Activated T-cell treated with anti-CD3 and anti-CD28 coated beads, Interleukin-2, amount 50 U/mL, for 72 hours (primary cell): Measurements from ENCODE around the gene PRKCA. TPM values are rescaled to one million over a fixed set of nuclear protein-coding genes. Genes with fewer than 3 reads are reported as not detected.
"Not testable (repeated sequence)": the region's sequence is repeated elsewhere in the genome, so short reads cannot be mapped to it uniquely, and the experiment has no call there.

Experiments used
- ATAC-seq, 2 donors: fragments of 150-1000 bp; cut with Tn5 transposase; replicated peaks in 1 of 2; 2 replicates each; pipeline ENCODE4 v1.10.0; 2021; ENCODE audit warnings: moderate library complexity in 2 of 2, mild to moderate bottlenecking in 1 of 2
- DNase-seq, 2 donors: peaks; one replicate each; pipeline ENCODE4 v3.0.0; 2021 to 2022; ENCODE audit warnings: mixed read lengths in 1 of 2
- H3K27ac Mint-ChIP-seq: one replicate; pipeline ENCODE4 v1.8.0; 2022; ENCODE audit warnings: mild to moderate bottlenecking, moderate library complexity, mixed read lengths
- H3K27me3 Mint-ChIP-seq: one replicate; pipeline ENCODE4 v1.8.0; 2022; ENCODE audit warnings: low read depth, mixed read lengths
- H3K36me3 Mint-ChIP-seq, 2 donors: one replicate each; pipeline ENCODE4 v1.8.0; 2022; ENCODE audit warnings: mixed read lengths in 2 of 2, mild to moderate bottlenecking in 1 of 2; ENCODE audit not compliant: insufficient read depth in 2 of 2
- H3K4me1 Mint-ChIP-seq: one replicate; pipeline ENCODE4 v1.8.0; 2022; ENCODE audit warnings: low read depth, mixed read lengths
- H3K4me3 Mint-ChIP-seq, 2 donors: one replicate each; pipeline ENCODE4 v1.8.0; 2022; ENCODE audit warnings: mild to moderate bottlenecking in 2 of 2, mixed read lengths in 2 of 2, moderate library complexity in 2 of 2
- H3K9me3 Mint-ChIP-seq, 2 donors: one replicate each; pipeline ENCODE4 v1.8.0; 2022; ENCODE audit warnings: mixed read lengths in 2 of 2
- total RNA-seq, 2 donors: library from RNA; stranded (reverse); gene quantifications; one replicate each; pipeline ENCODE4 v1.2.3, GENCODE V29; 2022

PRKCA gene
- total RNA-seq, 2 donors from 2014 or later = 126 to 138 TPM

DNA sequence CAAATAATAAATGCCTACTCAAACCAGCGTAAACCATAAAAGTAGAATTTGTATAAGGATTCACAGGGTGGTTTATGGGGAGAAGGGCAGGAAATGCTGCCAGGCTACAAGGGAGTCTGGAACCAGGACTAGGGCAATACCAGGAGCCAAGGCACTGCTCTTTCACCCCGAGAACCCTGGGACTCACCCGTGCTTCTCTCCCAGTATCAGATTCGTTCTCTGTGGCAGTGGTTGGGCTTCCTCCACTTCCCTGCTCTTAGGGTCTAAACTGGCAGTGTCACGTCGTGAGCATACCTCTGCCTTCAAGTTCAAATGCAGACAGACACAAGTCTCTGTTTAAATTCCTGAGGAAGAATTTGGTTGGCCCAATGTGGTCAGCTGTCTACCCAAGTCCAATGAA is 49.3 kb downstream of the PRKCA start:
- Mint-ChIP-seq H3K36me3 (peaks cover 2 to 4% of the 10 kb centered on the region in 2 donors), H3K27ac (no peak overlapping the region), H3K9me3 (no peaks in the 10 kb centered on the region), H3K27me3 (no peaks in the 10 kb centered on the region), H3K4me1 (peaks cover 90% of the 10 kb centered on the region), H3K4me3 (no peak overlapping the region)
- DNase-seq = no peak
- no peak for ATAC-seq

GRCh38 chr17:66353937-66354401 is 51.6 kb downstream of the PRKCA start:
- Mint-ChIP-seq H3K36me3 (peaks cover 2 to 4% of the 10 kb centered on the region in 2 donors), H3K4me3 (peak overlapping the region in 1 of 2 donors; percentile 21), H3K9me3 (no peaks in the 10 kb centered on the region), H3K27ac (no peak overlapping the region), H3K27me3 (no peaks in the 10 kb centered on the region), H3K4me1 (peaks cover 83% of the 10 kb centered on the region)
- ATAC-seq = no peak
- no peak for DNase-seq

DNA sequence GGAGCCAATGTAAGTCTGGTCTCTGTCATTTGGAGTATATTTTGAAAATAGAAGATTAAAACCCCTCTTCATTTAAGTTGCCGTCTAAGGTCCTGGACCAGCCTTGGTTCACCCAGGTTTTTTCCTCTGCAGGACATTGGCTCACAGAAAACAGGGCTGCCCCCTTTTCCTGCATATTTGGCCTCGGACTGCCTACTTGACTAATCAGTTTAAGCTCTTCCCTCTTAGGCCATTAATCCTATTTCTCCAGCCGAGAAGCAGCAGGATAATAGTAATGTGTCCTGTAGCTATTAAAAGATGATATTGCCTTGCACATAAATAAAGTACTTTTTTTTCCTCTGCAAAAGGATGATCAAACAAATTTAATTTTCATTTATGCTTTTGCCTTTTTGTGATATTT is 52.1 kb downstream of the PRKCA start:
- Mint-ChIP-seq H3K27me3 (no peaks in the 10 kb centered on the region), H3K36me3 (peaks cover 2 to 4% of the 10 kb centered on the region in 2 donors), H3K4me3 (no peak overlapping the region), H3K27ac (no peak overlapping the region), H3K4me1 (peaks cover 78% of the 10 kb centered on the region), H3K9me3 (no peaks in the 10 kb centered on the region)
- no peak for ATAC-seq
- no peak for DNase-seq

GRCh38 chr17:66354981-66355380 is 52.6 kb downstream of the PRKCA start:
- Mint-ChIP-seq H3K27ac (no peak overlapping the region), H3K9me3 (no peaks in the 10 kb centered on the region), H3K4me1 (peaks cover 74% of the 10 kb centered on the region), H3K4me3 (no peak overlapping the region), H3K36me3 (peaks cover 2 to 4% of the 10 kb centered on the region in 2 donors), H3K27me3 (no peaks in the 10 kb centered on the region)
- DNase-seq (no peak), ATAC-seq (no peak)

DNA sequence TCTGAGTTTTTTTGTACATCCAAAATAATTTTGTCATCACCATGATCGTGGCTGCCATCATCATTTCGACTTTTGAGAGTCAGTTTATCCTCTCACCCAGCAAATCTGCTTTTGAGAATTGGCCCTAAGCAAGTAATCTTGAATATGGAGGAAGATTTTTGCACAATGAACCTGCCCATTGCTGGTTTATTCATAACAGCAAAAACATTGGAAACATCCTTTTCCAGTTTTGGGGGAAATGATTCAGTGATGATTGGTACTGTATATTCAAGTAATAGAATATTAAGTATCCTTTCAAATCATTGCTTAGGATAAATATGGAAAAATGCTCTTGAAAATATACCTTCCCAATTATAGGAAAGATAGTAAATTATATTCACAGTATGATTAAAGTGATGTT is 53.1 kb downstream of the PRKCA start:
- no peaks in the 10 kb centered on the region for H3K9me3 Mint-ChIP-seq
- H3K27me3 Mint-ChIP-seq = no peaks in the 10 kb centered on the region
- H3K4me1 Mint-ChIP-seq = peaks cover 75% of the 10 kb centered on the region
- H3K27ac Mint-ChIP-seq = no peak overlapping the region
- DNase-seq (no peak), ATAC-seq (no peak)
- H3K4me3 Mint-ChIP-seq = no peak overlapping the region
- peaks cover 2 to 4% of the 10 kb centered on the region in 2 donors for H3K36me3 Mint-ChIP-seq

GRCh38 chr17:66357037-66357436 is 54.6 kb downstream of the PRKCA start:
- H3K9me3 Mint-ChIP-seq = no peaks in the 10 kb centered on the region
- DNase-seq = no peak
- H3K4me1 Mint-ChIP-seq = peaks cover 75% of the 10 kb centered on the region
- H3K36me3 Mint-ChIP-seq = peaks cover 2 to 4% of the 10 kb centered on the region in 2 donors
- no peak overlapping the region for H3K27ac Mint-ChIP-seq
- no peaks in the 10 kb centered on the region for H3K27me3 Mint-ChIP-seq
- no peak overlapping the region for H3K4me3 Mint-ChIP-seq
- peak in 1 of 2 donors; percentile 56 for ATAC-seq

DNA sequence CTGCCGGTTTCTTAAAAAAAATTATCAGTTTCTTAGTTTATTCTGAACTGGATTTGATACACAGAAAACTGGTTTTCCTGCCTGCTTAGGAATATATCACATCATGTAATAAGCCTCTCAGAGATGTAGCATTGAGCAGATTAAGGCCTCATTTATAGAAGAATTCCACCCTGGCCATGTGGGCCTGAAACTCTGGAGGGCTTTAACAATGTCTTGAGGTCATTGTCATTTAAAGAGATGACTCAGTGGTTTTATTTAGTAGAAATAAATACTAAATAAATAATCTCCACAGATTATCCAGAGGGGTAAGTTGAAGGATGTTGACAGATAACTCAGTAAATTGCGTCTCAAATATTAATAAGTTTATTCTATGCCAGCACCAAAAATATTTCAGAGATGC is 56.9 kb downstream of the PRKCA start:
- H3K27me3 Mint-ChIP-seq = no peaks in the 10 kb centered on the region
- no peak for ATAC-seq
- no peak overlapping the region for H3K27ac Mint-ChIP-seq
- H3K4me3 Mint-ChIP-seq = no peak overlapping the region
- H3K9me3 Mint-ChIP-seq = no peaks in the 10 kb centered on the region
- peaks cover 71% of the 10 kb centered on the region for H3K4me1 Mint-ChIP-seq
- no peak for DNase-seq
- no peaks in the 10 kb centered on the region for H3K36me3 Mint-ChIP-seq

- peak; percentile 43 to 56 for ATAC-seq
Measured at GRCh38 chr17:66360961-66361565, 58.6 kb downstream of the PRKCA start.

GRCh38 chr17:66364508-66364907 is 62.1 kb downstream of the PRKCA start:
- Mint-ChIP-seq H3K4me1 (peaks cover 82% of the 10 kb centered on the region), H3K4me3 (peak overlapping the region; percentile 75 to 90), H3K9me3 (no peaks in the 10 kb centered on the region), H3K27me3 (no peaks in the 10 kb centered on the region), H3K27ac (peak overlapping the region; percentile 93), H3K36me3 (no peaks in the 10 kb centered on the region)
- peak; percentile 49 to 69 for ATAC-seq
- DNase-seq = no peak

More at GRCh38 chr17:66360961-66361565, 58.6 kb downstream of the PRKCA start:
- not testable (repeated sequence) for DNase-seq, H3K36me3 Mint-ChIP-seq, H3K9me3 Mint-ChIP-seq, H3K27me3 Mint-ChIP-seq
- H3K4me1 Mint-ChIP-seq = peaks cover 75% of the 10 kb centered on the region
- H3K4me3 Mint-ChIP-seq = peak overlapping the region; percentile 47 to 48
- peak overlapping the region; percentile 69 for H3K27ac Mint-ChIP-seq

DNA sequence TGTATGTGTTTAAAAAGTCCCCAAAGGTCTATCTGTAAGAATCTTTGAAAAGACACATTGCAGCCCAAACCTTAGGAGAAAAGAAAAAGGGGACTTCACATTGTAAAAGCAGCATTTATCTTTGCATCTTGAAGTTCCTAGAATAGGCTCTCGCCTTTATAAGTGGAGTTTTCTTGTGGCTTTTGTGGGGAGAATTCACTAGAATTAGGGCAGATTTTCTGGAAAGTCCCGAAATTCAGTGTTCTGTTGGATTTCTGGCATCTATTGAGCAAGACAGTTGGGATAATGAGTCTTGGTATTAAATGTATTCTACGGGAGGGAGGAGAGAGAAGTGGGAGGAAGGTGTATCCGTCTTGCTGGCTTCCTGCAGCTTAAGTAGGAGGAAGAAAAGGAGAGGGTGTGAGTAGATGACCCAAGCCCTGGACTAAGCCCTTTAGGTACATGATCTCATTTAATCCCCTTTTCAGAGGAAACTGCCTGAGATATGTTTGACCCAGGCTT is 62.6 kb downstream of the PRKCA start:
- Mint-ChIP-seq H3K27ac (peak overlapping the region; percentile 93), H3K36me3 (no peaks in the 10 kb centered on the region), H3K4me3 (peak overlapping the region; percentile 75 to 90), H3K27me3 (no peaks in the 10 kb centered on the region), H3K9me3 (no peaks in the 10 kb centered on the region), H3K4me1 (peaks cover 86% of the 10 kb centered on the region)
- DNase-seq (no peak), ATAC-seq (peak; percentile 38 to 42)

DNA sequence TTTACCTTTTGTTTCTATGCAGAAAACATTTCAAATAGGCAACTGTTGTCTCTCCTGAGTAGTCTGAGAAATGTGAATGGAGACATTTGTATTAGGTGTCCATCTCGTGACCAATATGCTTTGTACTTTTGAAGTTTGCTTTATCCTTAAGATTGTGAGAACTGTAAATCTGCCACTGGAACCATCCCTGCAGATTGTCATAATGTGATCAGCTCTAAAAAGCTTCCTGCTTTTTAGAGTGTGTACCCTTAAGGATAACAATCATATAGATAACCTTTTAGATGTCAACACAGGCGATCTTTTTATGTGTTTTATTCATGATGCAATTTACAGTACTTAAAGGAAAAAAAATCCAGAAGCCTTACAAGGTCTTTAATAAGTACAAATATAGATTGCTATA is 63.5 kb downstream of the PRKCA start:
- H3K27ac Mint-ChIP-seq = peak overlapping the region; percentile 93

DNA sequence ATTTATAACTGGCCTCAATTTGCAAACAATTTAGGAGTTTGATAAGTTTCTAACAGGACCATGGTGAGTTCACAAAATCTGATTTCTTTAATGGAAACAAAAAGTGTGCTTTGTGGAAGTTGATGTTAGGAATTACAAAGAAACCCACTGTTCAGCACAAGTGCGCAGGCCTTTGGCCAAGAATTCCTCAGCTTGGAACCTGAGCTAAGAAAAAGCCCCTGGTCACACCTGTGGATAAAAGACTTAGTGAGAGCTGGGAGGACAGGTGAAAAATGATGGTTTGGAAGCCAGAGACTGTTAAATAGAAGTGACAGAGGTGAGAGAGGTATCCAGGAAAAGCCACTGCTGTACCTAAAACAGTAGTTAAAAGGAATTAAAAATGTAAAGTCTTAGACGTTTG is 64.7 kb downstream of the PRKCA start:
- ATAC-seq (no peak), DNase-seq (no peak)
- no peaks in the 10 kb centered on the region for H3K9me3 Mint-ChIP-seq
- no peaks in the 10 kb centered on the region for H3K27me3 Mint-ChIP-seq
- peak overlapping the region in 1 of 2 donors; percentile 90 for H3K4me3 Mint-ChIP-seq
- peaks cover 86% of the 10 kb centered on the region for H3K4me1 Mint-ChIP-seq
- H3K27ac Mint-ChIP-seq = peak overlapping the region; percentile 87
- peaks cover 0 to 2% of the 10 kb centered on the region in 2 donors for H3K36me3 Mint-ChIP-seq

More for the DNA sequence above, 63.5 kb downstream of the PRKCA start:
- H3K4me1 Mint-ChIP-seq = peaks cover 86% of the 10 kb centered on the region
- H3K36me3 Mint-ChIP-seq = peaks cover 0 to 2% of the 10 kb centered on the region in 2 donors
- H3K27me3 Mint-ChIP-seq = no peaks in the 10 kb centered on the region
- H3K4me3 Mint-ChIP-seq = peak overlapping the region; percentile 75 to 90
- no peaks in the 10 kb centered on the region for H3K9me3 Mint-ChIP-seq
- ATAC-seq = no peak
- no peak for DNase-seq

DNA sequence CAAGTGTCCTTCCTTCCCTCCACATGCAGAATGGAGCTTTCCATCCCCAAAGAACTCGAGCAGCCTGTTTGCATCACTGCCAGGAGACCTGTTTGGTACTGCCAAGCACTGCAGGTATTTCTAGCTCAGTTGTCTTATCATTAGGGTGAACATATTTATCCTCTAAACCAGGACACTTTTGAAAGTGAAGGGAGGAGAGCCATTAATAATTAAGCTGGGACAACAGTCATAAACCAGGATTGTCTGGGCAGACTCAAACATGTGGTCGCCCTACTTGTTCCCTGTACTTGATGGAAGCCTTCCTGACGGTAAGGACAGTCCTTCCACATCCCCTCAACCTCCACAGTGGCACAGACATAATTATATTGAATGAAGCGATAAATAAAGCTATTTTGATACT is 67.4 kb downstream of the PRKCA start:
- Mint-ChIP-seq H3K4me3 (no peak overlapping the region), H3K27me3 (no peaks in the 10 kb centered on the region), H3K9me3 (no peaks in the 10 kb centered on the region), H3K4me1 (peaks cover 90% of the 10 kb centered on the region), H3K36me3 (peaks cover 0 to 2% of the 10 kb centered on the region in 2 donors), H3K27ac (no peak overlapping the region)
- DNase-seq = no peak
- no peak for ATAC-seq

DNA sequence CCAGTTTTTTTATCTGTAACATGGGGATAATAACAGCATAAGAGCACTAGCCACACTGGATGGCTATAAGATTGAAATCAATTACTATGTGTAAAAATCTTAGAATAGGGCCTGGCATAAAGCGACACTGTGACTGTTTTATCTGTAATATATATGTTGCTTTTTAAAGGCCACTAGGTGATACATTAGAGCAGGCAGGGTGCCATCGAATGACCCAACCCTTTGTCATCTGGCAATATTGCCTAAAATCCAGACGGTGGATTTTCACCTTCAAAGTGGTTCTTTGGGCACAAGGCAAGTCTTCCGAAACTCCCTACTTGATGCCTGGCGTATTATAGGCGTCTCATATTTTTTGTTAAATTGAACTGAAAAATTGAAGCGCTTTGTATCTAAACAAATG is 69.1 kb downstream of the PRKCA start:
- DNase-seq = no peak
- Mint-ChIP-seq H3K27me3 (no peaks in the 10 kb centered on the region), H3K4me1 (peaks cover 90% of the 10 kb centered on the region), H3K36me3 (peaks cover 2% of the 10 kb centered on the region in 2 donors), H3K27ac (peak overlapping the region; percentile 96), H3K4me3 (peak overlapping the region; percentile 75 to 86), H3K9me3 (no peaks in the 10 kb centered on the region)
- ATAC-seq = no peak
